GM21447 (cell line): ENCODE measurements around the gene NEK4.

ENCODE experiments used
- ATAC-seq: cut with Tn5 transposase; IDR thresholded peaks from one replicate; pipeline ENCODE4 v1.9.1; 2021; ENCODE audit not compliant: unreplicated experiment

The NEK4 gene

GRCh38 chr3:52793702-52794611, 23.2 kb upstream of the NEK4 start:
- no peak for ATAC-seq

GRCh38 chr3:52792961-52793695, 22.4 kb upstream of the NEK4 start:
- ATAC-seq, result no peak

- no peak for ATAC-seq
Measured at GRCh38 chr3:52792413-52792812, 21.7 kb upstream of the NEK4 start.

GRCh38 chr3:52791928-52792327, 21.2 kb upstream of the NEK4 start:
- ATAC-seq, result no peak

- ATAC-seq, result no peak
Measured at GRCh38 chr3:52791366-52791765, 20.6 kb upstream of the NEK4 start.

GRCh38 chr3:52790741-52791140, 20.0 kb upstream of the NEK4 start:
- no peak for ATAC-seq

GRCh38 chr3:52790337-52790736, 19.6 kb upstream of the NEK4 start:
- no peak for ATAC-seq

GRCh38 chr3:52789746-52790040, 19.0 kb upstream of the NEK4 start:
- ATAC-seq, result no peak

- ATAC-seq, result no peak
Measured at GRCh38 chr3:52788890-52789745, 18.4 kb upstream of the NEK4 start.

GRCh38 chr3:52787672-52788625, 17.2 kb upstream of the NEK4 start:
- ATAC-seq, result no peak

- no peak for ATAC-seq
Measured at GRCh38 chr3:52787246-52787645, 16.5 kb upstream of the NEK4 start.

- no peak for ATAC-seq
Measured at GRCh38 chr3:52786330-52787215, 15.8 kb upstream of the NEK4 start.

- ATAC-seq, result no peak
Measured at GRCh38 chr3:52784931-52785590, 14.3 kb upstream of the NEK4 start.

GRCh38 chr3:52784021-52784621, 13.4 kb upstream of the NEK4 start:
- ATAC-seq, result no peak

- ATAC-seq, result no peak
Measured at GRCh38 chr3:52783211-52783555, 12.4 kb upstream of the NEK4 start.

- no peak for ATAC-seq
Measured at GRCh38 chr3:52782412-52783210, 11.9 kb upstream of the NEK4 start.

GRCh38 chr3:52781741-52782140, 11.0 kb upstream of the NEK4 start:
- ATAC-seq, result no peak
